ENCODE measurements around the gene RAB34. TPM values are rescaled to one million over a fixed set of nuclear protein-coding genes. Genes with fewer than 3 reads are reported as not detected.

The RAB34 gene
- total RNA-seq, 2 experiments from 2014 or later: 0.22 to 0.99 TPM

DNA sequence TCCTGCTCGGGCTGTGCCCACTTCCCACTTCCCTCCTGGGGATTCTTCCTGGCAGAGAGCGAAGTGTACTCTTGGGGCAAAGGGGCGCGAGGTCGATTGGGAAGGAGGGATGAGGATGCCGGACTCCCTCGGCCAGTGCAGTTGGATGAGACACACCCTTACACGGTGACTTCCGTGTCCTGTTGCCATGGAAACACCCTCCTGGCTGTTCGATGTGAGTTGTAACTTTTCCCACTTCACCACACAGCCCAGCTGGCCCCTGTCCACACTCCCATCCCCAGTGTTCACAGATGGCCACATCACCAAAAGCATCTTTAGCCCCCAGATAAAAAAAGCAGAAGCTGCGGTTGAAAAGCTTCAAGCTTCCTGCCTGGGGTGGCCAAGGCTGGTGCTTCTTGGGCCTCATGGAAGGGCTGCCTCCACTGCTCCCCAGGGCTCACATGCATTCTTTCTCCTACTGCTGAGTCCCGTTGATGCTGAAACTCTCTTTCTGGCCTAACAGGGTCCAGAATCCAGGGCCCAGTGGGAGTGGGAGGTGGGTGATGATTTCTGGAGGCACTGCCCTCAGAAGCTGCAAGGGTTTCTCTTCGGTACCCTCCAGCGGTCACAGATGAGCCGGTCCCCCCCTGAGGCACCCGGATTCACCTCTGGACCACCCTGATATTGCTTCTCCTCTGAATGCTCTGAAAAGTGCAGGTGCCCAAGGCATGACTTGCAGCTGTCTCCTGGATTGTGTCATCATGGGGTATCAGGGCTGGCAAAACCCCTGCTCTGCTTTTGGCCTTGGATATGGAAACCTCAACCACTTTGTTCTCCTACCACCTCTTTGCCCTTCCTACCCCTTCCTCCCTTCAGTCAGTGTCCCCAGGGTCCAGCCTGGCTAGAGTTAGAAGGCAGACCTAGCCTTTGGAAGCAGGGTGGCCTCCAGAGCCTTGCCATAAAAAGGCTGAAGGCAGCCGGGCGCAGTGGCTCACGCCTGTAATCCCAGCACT lies 24.0 kb upstream of the RAB34 start:
- Histone ChIP-seq H4K20me1 (ENCODE audit: insufficient read depth, low read length) (peaks cover 18% of the 10 kb centered on the region), H3K9me3 (ENCODE audit: low read length) (peaks cover 3% of the 10 kb centered on the region; the same call in 1 of the 2 replicates), H3K79me2 (ENCODE audit: insufficient read depth, low read depth, low read length) (peaks cover 37% of the 10 kb centered on the region), H2AFZ (ENCODE audit: low read length) (no peak overlapping the region), H3K4me1 (ENCODE audit: insufficient read depth, low read length, poor library complexity, severe bottlenecking) (peaks cover 80% of the 10 kb centered on the region), H3K4me3 (ENCODE audit: low read depth, low read length, poor library complexity, severe bottlenecking) (peak overlapping the region; percentile 38), H3K4me2 (ENCODE audit: low read length) (peak overlapping the region; percentile 87), H3K27ac (ENCODE audit: low read depth, low read length, poor library complexity, severe bottlenecking) (peak overlapping the region; percentile 95), H3K9me2 (ENCODE audit: insufficient read depth, low read length) (no peaks in the 10 kb centered on the region), H3K36me3 (ENCODE audit: insufficient read depth, low read length) (peaks cover 46% of the 10 kb centered on the region)
- POLR2A ChIA-PET: interaction anchor here (1.2 to 5.6 kb wide), 3 partner anchors 14 to 177 kb away, joined by 3 to 56 read pairs (median 7); partner anchors contain the start of genes NEK8, RPL23A and TLCD1
- no peak for TF ChIP-seq EZH2phosphoT487 (IDR thresholded peaks at IDR 0.05; ENCODE audit: borderline replicate concordance, low read depth, low read length)
- TF ChIP-seq, protein P1, sequence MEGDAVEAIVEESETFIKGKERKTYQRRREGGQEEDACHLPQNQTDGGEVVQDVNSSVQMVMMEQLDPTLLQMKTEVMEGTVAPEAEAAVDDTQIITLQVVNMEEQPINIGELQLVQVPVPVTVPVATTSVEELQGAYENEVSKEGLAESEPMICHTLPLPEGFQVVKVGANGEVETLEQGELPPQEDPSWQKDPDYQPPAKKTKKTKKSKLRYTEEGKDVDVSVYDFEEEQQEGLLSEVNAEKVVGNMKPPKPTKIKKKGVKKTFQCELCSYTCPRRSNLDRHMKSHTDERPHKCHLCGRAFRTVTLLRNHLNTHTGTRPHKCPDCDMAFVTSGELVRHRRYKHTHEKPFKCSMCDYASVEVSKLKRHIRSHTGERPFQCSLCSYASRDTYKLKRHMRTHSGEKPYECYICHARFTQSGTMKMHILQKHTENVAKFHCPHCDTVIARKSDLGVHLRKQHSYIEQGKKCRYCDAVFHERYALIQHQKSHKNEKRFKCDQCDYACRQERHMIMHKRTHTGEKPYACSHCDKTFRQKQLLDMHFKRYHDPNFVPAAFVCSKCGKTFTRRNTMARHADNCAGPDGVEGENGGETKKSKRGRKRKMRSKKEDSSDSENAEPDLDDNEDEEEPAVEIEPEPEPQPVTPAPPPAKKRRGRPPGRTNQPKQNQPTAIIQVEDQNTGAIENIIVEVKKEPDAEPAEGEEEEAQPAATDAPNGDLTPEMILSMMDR (conservative IDR thresholded peaks at IDR 0.05; ENCODE audit: low read length): no peak
- CTCF ChIA-PET (ENCODE audit: unreplicated experiment): interaction anchor here (0.6 to 2.4 kb wide), 2 partner anchors 8 to 14 kb away, joined by 3 to 11 read pairs; partner anchors contain the start of gene NEK8
- intact Hi-C loops (cut with micrococcal nuclease; ENCODE audit: unreplicated experiment): no loop called here
- no TSS peak for BruUV-seq (replicated peaks)
- DNase-seq (ENCODE audit: low spot score): peak; percentile 93

DNA sequence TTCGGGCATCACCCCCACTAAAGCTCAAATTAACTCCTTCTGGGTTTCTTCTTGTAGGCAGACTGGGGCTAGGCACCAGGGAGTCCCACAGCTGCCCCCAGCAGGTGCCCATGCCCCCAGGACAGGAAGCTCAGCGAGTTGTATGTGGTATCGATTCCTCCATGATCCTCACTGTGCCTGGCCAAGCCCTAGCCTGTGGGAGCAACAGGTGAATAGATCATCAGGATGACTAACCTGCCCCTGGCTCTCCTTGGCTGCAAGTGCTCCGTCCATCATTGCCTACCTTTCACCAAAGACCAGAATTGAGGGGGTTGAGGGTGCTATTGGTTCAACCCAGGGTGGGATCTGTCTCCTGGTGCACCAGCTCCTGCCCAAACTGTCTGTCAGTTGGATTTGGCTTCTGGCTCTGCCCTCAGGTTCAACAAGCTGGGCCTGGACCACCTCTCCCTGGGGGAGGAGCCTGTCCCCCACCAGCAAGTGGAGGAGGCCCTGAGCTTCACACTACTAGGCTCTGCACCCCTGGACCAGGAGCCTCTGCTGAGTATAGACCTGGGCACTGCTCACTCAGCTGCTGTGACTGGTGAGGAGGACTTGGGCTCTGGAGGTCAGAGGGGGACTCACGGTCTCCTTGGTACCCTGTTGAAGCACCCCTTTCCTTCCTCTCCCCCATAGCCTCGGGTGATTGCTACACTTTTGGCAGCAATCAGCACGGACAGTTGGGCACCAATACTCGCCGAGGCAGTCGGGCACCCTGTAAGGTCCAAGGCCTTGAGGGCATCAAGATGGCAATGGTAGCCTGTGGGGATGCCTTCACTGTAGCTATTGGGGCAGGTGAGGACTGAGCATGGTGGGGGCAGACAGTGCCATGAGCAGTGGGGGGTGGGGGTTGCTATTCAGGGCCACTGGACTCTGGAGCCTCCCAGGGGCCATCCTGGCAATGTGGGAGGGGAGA lies 23.0 kb upstream of the RAB34 start:
- Histone ChIP-seq H3K4me2 (ENCODE audit: low read length) (peak overlapping the region; percentile 87), H3K27ac (ENCODE audit: low read depth, low read length, poor library complexity, severe bottlenecking) (peak overlapping the region; percentile 95), H3K9me3 (ENCODE audit: low read length) (peaks cover 3% of the 10 kb centered on the region; the same call in 1 of the 2 replicates), H3K4me1 (ENCODE audit: insufficient read depth, low read length, poor library complexity, severe bottlenecking) (peaks cover 71% of the 10 kb centered on the region), H3K79me2 (ENCODE audit: insufficient read depth, low read depth, low read length) (peaks cover 28% of the 10 kb centered on the region), H3K9me2 (ENCODE audit: insufficient read depth, low read length) (no peaks in the 10 kb centered on the region), H4K20me1 (ENCODE audit: insufficient read depth, low read length) (peaks cover 9% of the 10 kb centered on the region; the same call in 1 of the 2 replicates), H3K36me3 (ENCODE audit: insufficient read depth, low read length) (peaks cover 36% of the 10 kb centered on the region), H2AFZ (ENCODE audit: low read length) (no peak overlapping the region), H3K4me3 (ENCODE audit: low read depth, low read length, poor library complexity, severe bottlenecking) (peak overlapping the region; percentile 38)
- no peak for TF ChIP-seq EZH2phosphoT487 (IDR thresholded peaks at IDR 0.05; ENCODE audit: borderline replicate concordance, low read depth, low read length)
- TF ChIP-seq, protein P1 (conservative IDR thresholded peaks at IDR 0.05; ENCODE audit: low read length): no peak
- no peak for DNase-seq (ENCODE audit: low spot score)
- intact Hi-C loops (cut with micrococcal nuclease; ENCODE audit: unreplicated experiment): no loop called here
- ChIA-PET CTCF (ENCODE audit: unreplicated experiment) (interaction anchor here (0.6 to 2.4 kb wide), 2 partner anchors 13 to 161 kb away, joined by 10 to 11 read pairs; partner anchors contain the start of gene NEK8), POLR2A (interaction anchor here (1.2 to 5.6 kb wide), 3 partner anchors 13 to 178 kb away, joined by 3 to 56 read pairs (median 7); partner anchors contain the start of genes NEK8, RPL23A and TLCD1)
- no TSS peak for BruUV-seq (replicated peaks)
